CD14-positive monocyte (primary cell): ENCODE measurements around the gene SMIM27. TPM values are rescaled to one million over a fixed set of nuclear protein-coding genes. Genes with fewer than 3 reads are reported as not detected.

Experiments
- DNase-seq, 3 donors: peaks; one replicate each; pipeline ENCODE4 v3.0.0-alpha.2; 2011 to 2022
- H2AFZ ChIP-seq: 2 replicates; pipeline ENCODE4 v1.6.0; 2012; ENCODE audit warnings: mild to moderate bottlenecking, low read depth, low read length, inconsistent platforms; ENCODE audit not compliant: insufficient read depth, poor library complexity, severe bottlenecking
- H3K27ac ChIP-seq, 2 donors: 1 replicate in 1 of 2; 2 replicates in 1 of 2; pipeline ENCODE4 v1.5.1; 2012 to 2013; ENCODE audit warnings: low read length in 2 of 2, control low read depth in 1 of 2, inconsistent platforms in 1 of 2, low read depth in 1 of 2, mild to moderate bottlenecking in 1 of 2
- H3K27me3 ChIP-seq, 2 donors: one replicate each; pipeline versions ENCODE4 v1.6.0 to v1.6.1; 2011 to 2013; ENCODE audit warnings: low read length in 2 of 2; ENCODE audit not compliant: control insufficient read depth in 2 of 2, insufficient read depth in 2 of 2
- H3K36me3 ChIP-seq, 2 donors: replicated peaks in 1 of 2; 1 replicate in 1 of 2; 2 replicates in 1 of 2; pipeline versions ENCODE4 v1.5.1 to v1.6.1; 2012 to 2013; ENCODE audit warnings: low read length in 2 of 2, control low read depth in 1 of 2, inconsistent platforms in 1 of 2, mild to moderate bottlenecking in 1 of 2; ENCODE audit not compliant: insufficient read depth in 2 of 2, control insufficient read depth in 1 of 2
- H3K4me1 ChIP-seq, 2 donors: 1 replicate in 1 of 2; 2 replicates in 1 of 2; pipeline versions ENCODE4 v1.5.1 to v1.6.1; 2012 to 2013; ENCODE audit warnings: low read length in 2 of 2, control low read depth in 1 of 2, inconsistent platforms in 1 of 2, mild to moderate bottlenecking in 1 of 2, moderate library complexity in 1 of 2; ENCODE audit not compliant: insufficient read depth in 2 of 2, control insufficient read depth in 1 of 2
- H3K4me2 ChIP-seq: replicated peaks from 2 replicates; pipeline ENCODE3; 2012; ENCODE audit warnings: low read length, moderate library complexity, mild to moderate bottlenecking; ENCODE audit not compliant: poor library complexity, severe bottlenecking; ENCODE audit errors: extremely low read depth
- H3K4me3 ChIP-seq, 3 experiments: fragments of 200-600 bp in 1 of 3; sonication (generic) in 1 of 3; replicated peaks in 1 of 3; 1 replicate in 2 of 3; 2 replicates in 1 of 3; pipeline ENCODE4 v1.5.1; 2011 to 2013; ENCODE audit warnings: low read length in 3 of 3, mild to moderate bottlenecking in 3 of 3, control low read depth in 2 of 3, low read depth in 2 of 3, inconsistent platforms in 1 of 3, moderate library complexity in 1 of 3
- H3K79me2 ChIP-seq: 2 replicates; pipeline ENCODE4 v1.6.0; 2012; ENCODE audit warnings: mild to moderate bottlenecking, control low read depth, inconsistent platforms, low read length, moderate library complexity; ENCODE audit not compliant: insufficient read depth
- H3K9ac ChIP-seq: 2 replicates; pipeline ENCODE4 v1.6.0; 2017; ENCODE audit warnings: low read length, mild to moderate bottlenecking; ENCODE audit not compliant: insufficient read depth, poor library complexity, severe bottlenecking
- H3K9me3 ChIP-seq, 2 donors: replicated peaks in 1 of 2; 1 replicate in 1 of 2; 2 replicates in 1 of 2; pipeline versions ENCODE4 v1.5.1 to v1.6.1; 2012 to 2013; ENCODE audit warnings: low read length in 2 of 2, control low read depth in 1 of 2; ENCODE audit not compliant: control insufficient read depth in 1 of 2, insufficient read depth in 1 of 2
- H4K20me1 ChIP-seq: 2 replicates; pipeline ENCODE4 v1.6.0; 2012; ENCODE audit warnings: mild to moderate bottlenecking, low read length, control low read depth, moderate library complexity; ENCODE audit not compliant: insufficient read depth
- H3K27ac Mint-ChIP-seq, 7 donors: one replicate each; pipeline ENCODE4 v1.8.0; 2020; ENCODE audit warnings: mild to moderate bottlenecking in 7 of 7, mixed read lengths in 7 of 7, moderate library complexity in 6 of 7, inconsistent platforms in 2 of 7
- H3K27me3 Mint-ChIP-seq, 3 donors: one replicate each; pipeline ENCODE4 v1.8.0; 2021 to 2022; ENCODE audit warnings: low read depth in 3 of 3, mild to moderate bottlenecking in 3 of 3, mixed read lengths in 3 of 3, moderate library complexity in 3 of 3, inconsistent platforms in 1 of 3
- H3K36me3 Mint-ChIP-seq, 2 donors: one replicate each; pipeline ENCODE4 v1.8.0; 2020; ENCODE audit warnings: mixed read lengths in 2 of 2, inconsistent platforms in 1 of 2, mild to moderate bottlenecking in 1 of 2
- H3K4me1 Mint-ChIP-seq: one replicate; pipeline ENCODE4 v1.8.0; 2020; ENCODE audit warnings: mild to moderate bottlenecking, mixed read lengths
- H3K4me3 Mint-ChIP-seq, 2 donors: one replicate each; pipeline ENCODE4 v1.8.0; 2020; ENCODE audit warnings: mild to moderate bottlenecking in 2 of 2, mixed read lengths in 2 of 2, moderate library complexity in 1 of 2
- H3K9me3 Mint-ChIP-seq, 7 donors: one replicate each; pipeline ENCODE4 v1.8.0; 2020 to 2022; ENCODE audit warnings: mixed read lengths in 7 of 7, mild to moderate bottlenecking in 6 of 7, moderate library complexity in 6 of 7, inconsistent platforms in 2 of 7
- WGBS: methylation state at CpG from one replicate; pipeline ENCODE4 v1.1.5; 2013; ENCODE audit warnings: missing lambda C conversion rate; ENCODE audit not compliant: insufficient coverage; 5-methylcytosine and 5-hydroxymethylcytosine counted together
- intact Hi-C, 2 donors: fragments of 100-400 bp; cut with micrococcal nuclease; formaldehyde crosslinking; loops; one replicate each; pipeline versions ENCODE4 v1.15.0 to v1.15.1; 2023
- polyA plus RNA-seq, 3 donors: library from polyadenylated mRNA; depleted of rRNA in 1 of 3; unstranded in 2 of 3; stranded (reverse) in 1 of 3; fragments of 300-500 nt in 2 of 3; fragments of >200 nt in 1 of 3; fragmentation: Illumina TruSeq in 2 of 3; gene quantifications; 1 replicate in 2 of 3; 2 replicates in 1 of 3; pipeline ENCODE4 v1.2.3, GENCODE V29; 2012 to 2021
- TF ChIP-seq, protein P1 (sequence below): fragments of 200-600 bp; IDR thresholded peaks from one replicate; pipeline ENCODE4 v1.8.0; 2022; ENCODE audit warnings: antibody characterized with exemption, mild to moderate bottlenecking

SMIM27 gene
- polyA plus RNA-seq, 3 donors: 3.4 to 29.5 (median 27.9) TPM

GRCh38 chr9:32526041-32526706 is 26.0 kb upstream of the SMIM27 start, which contains the start of gene RIGI:
Gene RIGI, minus strand, starts transcription at chr9:32526196. Its CDS starts 30 bp downstream, at chr9:32526166.
- Histone ChIP-seq H3K36me3 (no peaks in the 10 kb centered on the region), H3K27me3 (no peaks in the 10 kb centered on the region), H4K20me1 (peaks cover 34% of the 10 kb centered on the region), H3K9ac (peak within 1 kb of the TSS; percentile 73), H3K4me1 (peaks cover 20 to 29% of the 10 kb centered on the region in 2 donors), H3K79me2 (peaks cover 34% of the 10 kb centered on the region), H3K4me3 (peak within 1 kb of the TSS; percentile 81 to 98 (median 91)), H3K27ac (peak within 1 kb of the TSS; percentile 76 to 95), H3K4me2 (peak within 1 kb of the TSS; percentile 88), H3K9me3 (no peaks in the 10 kb centered on the region), H2AFZ (peak within 1 kb of the TSS; percentile 98)
- WGBS: 0% methylated on average over 24 of the region's 37 CpGs
- intact Hi-C loops: loop anchor here in 1 of 2 donors (10.0 kb wide), 1 partner anchor 49 kb away; the partner anchor contains the start of gene NDUFB6
- H3K27ac Mint-ChIP-seq: peak within 1 kb of the TSS; percentile 91 to 97 (median 95)
- H3K4me1 Mint-ChIP-seq: peaks cover 42% of the 10 kb centered on the region
- H3K36me3 Mint-ChIP-seq: peaks cover 10 to 16% of the 10 kb centered on the region in 2 donors
- TF ChIP-seq, protein P1, sequence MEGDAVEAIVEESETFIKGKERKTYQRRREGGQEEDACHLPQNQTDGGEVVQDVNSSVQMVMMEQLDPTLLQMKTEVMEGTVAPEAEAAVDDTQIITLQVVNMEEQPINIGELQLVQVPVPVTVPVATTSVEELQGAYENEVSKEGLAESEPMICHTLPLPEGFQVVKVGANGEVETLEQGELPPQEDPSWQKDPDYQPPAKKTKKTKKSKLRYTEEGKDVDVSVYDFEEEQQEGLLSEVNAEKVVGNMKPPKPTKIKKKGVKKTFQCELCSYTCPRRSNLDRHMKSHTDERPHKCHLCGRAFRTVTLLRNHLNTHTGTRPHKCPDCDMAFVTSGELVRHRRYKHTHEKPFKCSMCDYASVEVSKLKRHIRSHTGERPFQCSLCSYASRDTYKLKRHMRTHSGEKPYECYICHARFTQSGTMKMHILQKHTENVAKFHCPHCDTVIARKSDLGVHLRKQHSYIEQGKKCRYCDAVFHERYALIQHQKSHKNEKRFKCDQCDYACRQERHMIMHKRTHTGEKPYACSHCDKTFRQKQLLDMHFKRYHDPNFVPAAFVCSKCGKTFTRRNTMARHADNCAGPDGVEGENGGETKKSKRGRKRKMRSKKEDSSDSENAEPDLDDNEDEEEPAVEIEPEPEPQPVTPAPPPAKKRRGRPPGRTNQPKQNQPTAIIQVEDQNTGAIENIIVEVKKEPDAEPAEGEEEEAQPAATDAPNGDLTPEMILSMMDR: peak; percentile 61
- H3K9me3 Mint-ChIP-seq: peaks cover 0 to 6% (median 0%) of the 10 kb centered on the region in 7 donors
- peak within 1 kb of the TSS; percentile 96 to 98 for H3K4me3 Mint-ChIP-seq
- peaks cover 0 to 3% (median 0%) of the 10 kb centered on the region in 3 donors for H3K27me3 Mint-ChIP-seq
- peak; percentile 75 to 89 (median 79) for DNase-seq

- intact Hi-C loops: loop anchor here in 1 of 2 donors (10.0 kb wide), 1 partner anchor 48 kb away; the partner anchor contains the start of gene NDUFB6
These were observed 25.4 kb upstream of the SMIM27 start for GRCh38 chr9:32526707-32527048.

More at GRCh38 chr9:32526707-32527048, 25.4 kb upstream of the SMIM27 start:
- no CpG with 5 or more reads among the region's 2 CpGs for WGBS
- Histone ChIP-seq H2AFZ (peak overlapping the region; percentile 98), H4K20me1 (peaks cover 34% of the 10 kb centered on the region), H3K4me3 (peak overlapping the region; percentile 81 to 98 (median 91)), H3K79me2 (peaks cover 34% of the 10 kb centered on the region), H3K4me2 (peak overlapping the region; percentile 88), H3K36me3 (no peaks in the 10 kb centered on the region), H3K27ac (peak overlapping the region; percentile 76 to 95), H3K4me1 (peaks cover 20 to 29% of the 10 kb centered on the region in 2 donors), H3K9ac (peak overlapping the region; percentile 73), H3K9me3 (no peaks in the 10 kb centered on the region), H3K27me3 (no peaks in the 10 kb centered on the region)
- H3K27ac Mint-ChIP-seq: peak overlapping the region; percentile 91 to 97 (median 95)
- DNase-seq: no peak
- H3K4me1 Mint-ChIP-seq: peaks cover 42% of the 10 kb centered on the region
- TF ChIP-seq, protein P1: peak; percentile 35
- H3K36me3 Mint-ChIP-seq: peaks cover 10 to 16% of the 10 kb centered on the region in 2 donors
- peaks cover 0 to 3% (median 0%) of the 10 kb centered on the region in 3 donors for H3K27me3 Mint-ChIP-seq
- peak overlapping the region; percentile 96 to 98 for H3K4me3 Mint-ChIP-seq
- H3K9me3 Mint-ChIP-seq: peaks cover 0 to 6% (median 0%) of the 10 kb centered on the region in 7 donors
